ENCODE data around the gene MTHFD2L. TPM values are rescaled to one million over a fixed set of nuclear protein-coding genes. Genes with fewer than 3 reads are reported as not detected.

Gene MTHFD2L
- total and polyA plus RNA-seq, 2 of the 8 experiments (the other 6 are each of a cell fraction or from before 2014, with no cell fraction given), result 5.4 to 15.0 TPM

DNA sequence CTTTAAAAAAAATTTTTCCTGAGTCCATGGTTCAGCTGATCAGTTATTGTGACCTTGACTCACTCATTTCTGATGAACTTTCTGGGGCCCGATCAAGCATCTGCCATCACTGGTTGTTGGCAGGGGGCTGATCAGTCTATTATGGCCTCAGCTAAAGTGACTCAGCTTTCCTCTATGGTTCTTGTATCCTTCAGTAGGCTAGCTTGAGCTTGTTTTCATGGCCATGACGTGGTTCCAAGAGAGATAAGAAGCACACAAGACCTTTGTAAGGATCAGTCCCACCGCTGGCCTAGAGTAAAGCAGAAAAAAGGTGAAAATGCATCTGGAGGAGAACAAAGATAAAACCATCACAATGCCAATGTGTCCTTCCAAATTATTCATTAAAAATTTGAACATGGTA lies 120.6 kb downstream of the MTHFD2L start:
- Histone ChIP-seq H3K4me1 (replicated peaks in 1 of 4; ENCODE audit: control insufficient read depth in 3 of 4, insufficient read depth in 4 of 4, low read length in 3 of 4) (no peaks in the 10 kb centered on the region), H4K91ac (replicated peaks; ENCODE audit: insufficient read length, low read length) (no peak overlapping the region), H2BK12ac (ENCODE audit: low read depth, low read length) (no peak overlapping the region), H3K27me3 (replicated peaks in 1 of 4; ENCODE audit: control insufficient read depth in 3 of 4, extremely low read depth in 1 of 4, insufficient read depth in 3 of 4, low read length in 3 of 4) (no peaks in the 10 kb centered on the region), H3K4ac (replicated peaks; ENCODE audit: insufficient read length, low read depth, low read length) (no peak overlapping the region), H3K36me3 (ENCODE audit: control insufficient read depth in 2 of 4, insufficient read depth in 4 of 4, low read length in 3 of 4) (no peaks in the 10 kb centered on the region), H4K20me1 (replicated peaks in 1 of 2; ENCODE audit: control insufficient read depth in 1 of 2, insufficient read depth in 2 of 2, low read length in 2 of 2) (no peaks in the 10 kb centered on the region), H2BK15ac (ENCODE audit: low read length) (no peak overlapping the region), H3K79me1 (ENCODE audit: low read depth, low read length) (no peaks in the 10 kb centered on the region), H4K8ac (ENCODE audit: extremely low read depth, insufficient read depth, low read length) (no peak overlapping the region), H3K4me3 (ENCODE audit: extremely low read depth in 1 of 4, insufficient read depth in 2 of 4, low read depth in 3 of 4, low read length in 4 of 4) (no peak overlapping the region), H4K5ac (ENCODE audit: insufficient read length, low read depth, low read length) (no peak overlapping the region), H2BK20ac (ENCODE audit: low read length) (no peak overlapping the region), H2BK5ac (ENCODE audit: low read depth, low read length) (no peak overlapping the region), H3K4me2 (ENCODE audit: insufficient read depth in 1 of 2, low read depth in 2 of 2, low read length in 2 of 2) (no peak overlapping the region), H3K27ac (ENCODE audit: low read depth, low read length) (no peak overlapping the region), H3K23ac (ENCODE audit: insufficient read length) (no peak overlapping the region), H3K9me3 (ENCODE audit: insufficient read depth in 2 of 2, low read depth in 1 of 2, low read length in 1 of 2) (no peaks in the 10 kb centered on the region), H2BK120ac (replicated peaks; ENCODE audit: low read depth, low read length) (no peak overlapping the region), H3K79me2 (ENCODE audit: control insufficient read depth in 1 of 2, insufficient read depth in 2 of 2, low read length in 2 of 2) (no peaks in the 10 kb centered on the region), H3K18ac (ENCODE audit: extremely low read depth, low read length) (no peak overlapping the region), H3K56ac (replicated peaks; ENCODE audit: insufficient read length, low read depth, low read length) (no peak overlapping the region), H2AFZ (ENCODE audit: low read length) (no peak overlapping the region), H3K14ac (ENCODE audit: insufficient read length) (no peak overlapping the region), H2AK5ac (ENCODE audit: low read depth, low read length) (no peak overlapping the region), H3K9ac (replicated peaks in 1 of 4; ENCODE audit: extremely low read depth in 1 of 4, low read depth in 3 of 4, low read length in 3 of 4) (no peak overlapping the region), H3K23me2 (ENCODE audit: low read depth, low read length) (no peaks in the 10 kb centered on the region)
- ChIA-PET CTCF (ENCODE audit: partially characterized antibody) (interaction anchor here (0.6 to 1.3 kb wide), 5 partner anchors 25 to 685 kb away, joined by 3 to 5 read pairs (median 3); no protein-coding TSS in a partner anchor), POLR2A (ENCODE audit: partially characterized antibody) (no interaction called here)
- no peak for DNase-seq (ENCODE audit: low read depth in 1 of 2, low spot score in 2 of 2)
- no peak for TF ChIP-seq TAF1 (IDR thresholded peaks at IDR 0.05; ENCODE audit: low read depth, low read length)
- TF ChIP-seq GTF2F1 (IDR thresholded peaks at IDR 0.05; ENCODE audit: borderline replicate concordance, low read depth, low read length), result no peak
- no peak for FAIRE-seq
- WGBS, 2 experiments (ENCODE audit: extremely low coverage in 1 of 2, insufficient coverage in 1 of 2, insufficient read length in 1 of 2, insufficient replicate concordance in 2 of 2, low coverage in 1 of 2, low lambda C conversion rate in 2 of 2, missing lambda C conversion rate in 1 of 2), result 96% methylated on average over 3 of the region's 3 CpGs; no CpG with 5 or more reads in 1 of the 2 experiments

Data from H1 (cell line).